Calu3 (cell line): ENCODE measurements around the gene BIVM. TPM values are rescaled to one million over a fixed set of nuclear protein-coding genes. Genes with fewer than 3 reads are reported as not detected.
A peak's percentile ranks its signal among the peaks of the same experiment; 100 is the strongest.

ENCODE experiments used
- BruUV-seq: library from RNA; stranded (reverse); fragments of 400-500 nt; replicated peaks from 2 replicates; lab custom pipeline; 2021; lab: Mats Ljungman, UMichigan
- CTCF ChIA-PET: fragments of 300-600 bp; sonication (Branson Sonifier 250); formaldehyde crosslinking; loops from one replicate; lab custom pipeline; 2022; ENCODE audit warnings: antibody characterized with exemption; lab: Charles Lee
- DNase-seq: peaks from one replicate; pipeline ENCODE4 v3.0.0; 2022
- H3K27ac Mint-ChIP-seq: one replicate; pipeline ENCODE4 v1.8.0; 2022; ENCODE audit warnings: mixed read lengths; ENCODE audit not compliant: unreplicated experiment
- H3K27me3 Mint-ChIP-seq: one replicate; pipeline ENCODE4 v1.8.0; 2022; ENCODE audit warnings: mixed read lengths; ENCODE audit not compliant: unreplicated experiment
- H3K36me3 Mint-ChIP-seq: one replicate; pipeline ENCODE4 v1.8.0; 2022; ENCODE audit warnings: mild to moderate bottlenecking, moderate library complexity, mixed read lengths; ENCODE audit not compliant: insufficient read depth, unreplicated experiment
- H3K4me1 Mint-ChIP-seq: one replicate; pipeline ENCODE4 v1.8.0; 2022; ENCODE audit warnings: mild to moderate bottlenecking, low read depth, mixed read lengths; ENCODE audit not compliant: unreplicated experiment
- H3K4me3 Mint-ChIP-seq: one replicate; pipeline ENCODE4 v1.8.0; 2022; ENCODE audit warnings: mild to moderate bottlenecking, low read depth, moderate library complexity, mixed read lengths; ENCODE audit not compliant: unreplicated experiment
- H3K9me3 Mint-ChIP-seq: one replicate; pipeline ENCODE4 v1.8.0; 2022; ENCODE audit warnings: low read depth, mixed read lengths; ENCODE audit not compliant: unreplicated experiment
- intact Hi-C: fragments of 100-400 bp; cut with micrococcal nuclease; formaldehyde crosslinking; loops from one replicate; pipeline ENCODE4 v1.10.0; 2022; ENCODE audit not compliant: unreplicated experiment
- total RNA-seq: library from RNA; stranded (reverse); gene quantifications from 2 replicates; pipeline ENCODE4 v1.2.3, GENCODE V29; 2022
- TF ChIP-seq, protein P1 (sequence below): fragments of 200-600 bp; IDR thresholded peaks from one replicate; pipeline ENCODE4 v1.8.0; 2022; ENCODE audit warnings: antibody characterized with exemption; ENCODE audit not compliant: unreplicated experiment

Gene BIVM
- total RNA-seq, 1 experiment from 2014 or later: 12.6 TPM

DNA sequence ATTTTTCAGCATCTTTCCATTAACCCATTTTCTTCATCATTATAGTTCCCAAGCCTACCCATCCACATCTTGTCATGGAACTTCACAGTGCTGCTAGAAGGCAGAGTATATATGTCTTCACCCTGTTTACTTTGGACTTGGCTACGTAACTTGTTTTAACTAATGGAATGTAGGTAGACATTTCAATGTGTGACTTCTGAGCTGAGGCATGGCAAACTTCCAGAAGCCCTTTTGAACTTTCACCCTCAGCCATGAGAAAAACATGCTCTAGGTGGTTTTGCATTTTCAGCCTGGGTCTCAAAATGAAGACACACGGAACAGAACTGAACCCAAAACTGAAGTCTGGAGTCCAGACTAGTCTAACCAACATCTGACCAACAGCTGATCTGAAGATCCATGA lies 28.5 kb upstream of the BIVM start:
- CTCF ChIA-PET: no interaction called here
- DNase-seq: no peak

GRCh38 chr13:102771298-102772041 lies 27.4 kb upstream of the BIVM start:
- H3K9me3 Mint-ChIP-seq: no peaks in the 10 kb centered on the region
- intact Hi-C loops: no loop called here
- peaks cover 20% of the 10 kb centered on the region for H3K36me3 Mint-ChIP-seq
- H3K4me3 Mint-ChIP-seq: no peak overlapping the region
- no peak for DNase-seq
- CTCF ChIA-PET: no interaction called here
- H3K27ac Mint-ChIP-seq: no peak overlapping the region
- TF ChIP-seq, protein P1, sequence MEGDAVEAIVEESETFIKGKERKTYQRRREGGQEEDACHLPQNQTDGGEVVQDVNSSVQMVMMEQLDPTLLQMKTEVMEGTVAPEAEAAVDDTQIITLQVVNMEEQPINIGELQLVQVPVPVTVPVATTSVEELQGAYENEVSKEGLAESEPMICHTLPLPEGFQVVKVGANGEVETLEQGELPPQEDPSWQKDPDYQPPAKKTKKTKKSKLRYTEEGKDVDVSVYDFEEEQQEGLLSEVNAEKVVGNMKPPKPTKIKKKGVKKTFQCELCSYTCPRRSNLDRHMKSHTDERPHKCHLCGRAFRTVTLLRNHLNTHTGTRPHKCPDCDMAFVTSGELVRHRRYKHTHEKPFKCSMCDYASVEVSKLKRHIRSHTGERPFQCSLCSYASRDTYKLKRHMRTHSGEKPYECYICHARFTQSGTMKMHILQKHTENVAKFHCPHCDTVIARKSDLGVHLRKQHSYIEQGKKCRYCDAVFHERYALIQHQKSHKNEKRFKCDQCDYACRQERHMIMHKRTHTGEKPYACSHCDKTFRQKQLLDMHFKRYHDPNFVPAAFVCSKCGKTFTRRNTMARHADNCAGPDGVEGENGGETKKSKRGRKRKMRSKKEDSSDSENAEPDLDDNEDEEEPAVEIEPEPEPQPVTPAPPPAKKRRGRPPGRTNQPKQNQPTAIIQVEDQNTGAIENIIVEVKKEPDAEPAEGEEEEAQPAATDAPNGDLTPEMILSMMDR: no peak
- H3K4me1 Mint-ChIP-seq: no peaks in the 10 kb centered on the region
- BruUV-seq: TSS peak; percentile 33
- no peaks in the 10 kb centered on the region for H3K27me3 Mint-ChIP-seq

More for the DNA sequence above, 28.5 kb upstream of the BIVM start:
- Mint-ChIP-seq H3K27ac (no peak overlapping the region), H3K27me3 (no peaks in the 10 kb centered on the region), H3K4me3 (no peak overlapping the region), H3K9me3 (no peaks in the 10 kb centered on the region), H3K36me3 (peaks cover 20% of the 10 kb centered on the region), H3K4me1 (no peaks in the 10 kb centered on the region)
- no TSS peak for BruUV-seq
- TF ChIP-seq, protein P1: no peak
- intact Hi-C loops: no loop called here

GRCh38 chr13:102772042-102772425 lies 26.9 kb upstream of the BIVM start:
- CTCF ChIA-PET: no interaction called here
- no TSS peak for BruUV-seq
- Mint-ChIP-seq H3K4me3 (no peak overlapping the region), H3K9me3 (no peaks in the 10 kb centered on the region), H3K36me3 (peaks cover 20% of the 10 kb centered on the region), H3K27me3 (no peaks in the 10 kb centered on the region), H3K4me1 (no peaks in the 10 kb centered on the region), H3K27ac (no peak overlapping the region)
- DNase-seq: no peak
- TF ChIP-seq, protein P1: no peak
- intact Hi-C loops: no loop called here

DNA sequence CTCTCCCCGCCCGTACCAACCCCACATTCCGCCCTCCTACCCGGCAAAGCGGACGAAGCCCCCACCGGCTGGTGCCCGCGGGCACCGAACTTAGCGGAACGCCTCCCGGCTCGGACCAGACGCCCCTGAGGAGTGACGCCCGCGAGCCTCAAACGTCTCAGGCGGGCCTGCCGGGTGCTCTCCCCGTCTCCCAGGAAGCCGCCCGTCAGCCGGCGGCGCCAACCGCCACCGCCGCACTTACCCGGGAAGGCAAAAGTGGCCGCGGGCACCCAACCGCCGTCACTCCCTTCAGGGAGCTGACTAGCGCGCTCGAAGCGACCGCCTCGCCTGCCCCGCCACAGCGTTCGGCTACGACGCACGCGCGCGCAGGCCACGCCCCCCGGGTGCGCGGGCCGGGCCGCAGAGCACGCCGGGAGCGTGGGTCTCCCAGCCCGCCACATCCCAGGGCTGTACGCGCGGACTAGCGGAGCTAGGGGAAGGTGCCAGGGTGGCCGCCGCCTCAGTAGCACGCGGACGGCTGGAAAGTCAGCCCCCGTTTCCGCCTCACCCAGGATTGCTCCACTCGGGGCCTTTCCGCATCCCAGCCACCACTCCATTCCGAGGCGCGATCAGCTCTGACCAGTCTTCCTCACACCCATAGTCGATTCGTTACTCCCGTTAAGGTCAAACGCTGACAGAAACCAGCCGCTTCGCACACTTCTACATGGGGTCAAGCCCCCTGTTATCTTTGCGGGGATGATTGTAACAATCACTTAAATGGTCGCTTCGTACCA lies 25.3 kb upstream of the BIVM start, which contains the start of gene TEX30:
TSS of gene TEX30 (minus strand) at position 346 of the 773 bp plus-strand sequence. CDS start 3,760 bp downstream, outside the sequence.
- TF ChIP-seq, protein P1: no peak
- no TSS peak for BruUV-seq
- peak; percentile 74 for DNase-seq
- intact Hi-C loops: no loop called here
- peak within 1 kb of the TSS; percentile 50 for H3K27ac Mint-ChIP-seq
- H3K4me3 Mint-ChIP-seq: peak within 1 kb of the TSS; percentile 72
- H3K27me3 Mint-ChIP-seq: no peaks in the 10 kb centered on the region
- CTCF ChIA-PET: no interaction called here
- peaks cover 20% of the 10 kb centered on the region for H3K36me3 Mint-ChIP-seq
- H3K9me3 Mint-ChIP-seq: no peaks in the 10 kb centered on the region
- no peaks in the 10 kb centered on the region for H3K4me1 Mint-ChIP-seq
